NCI-H2081 treated with DMSO at 0.1 percent for 48 hours (cell line): ENCODE measurements around the gene POLN.
"Not testable (repeated sequence)": the region's sequence is repeated elsewhere in the genome, so short reads cannot be mapped to it uniquely, and the experiment has no call there.

ENCODE experiments used
- DNase-seq: peaks from one replicate; lab custom pipeline; 2025; lab: John Stamatoyannopoulos, UW

POLN gene

GRCh38 chr4:2219233-2219760 is 22.6 kb downstream of the POLN start:
- no peak for DNase-seq

GRCh38 chr4:2218436-2218835 is 23.5 kb downstream of the POLN start:
- no peak for DNase-seq

- no peak for DNase-seq
Measured at GRCh38 chr4:2217726-2218125, 24.2 kb downstream of the POLN start.

GRCh38 chr4:2212831-2213230 is 29.1 kb downstream of the POLN start:
- no peak for DNase-seq

GRCh38 chr4:2202789-2203188 is 39.1 kb downstream of the POLN start:
- DNase-seq, result not testable (repeated sequence)

- DNase-seq, result no peak
Measured at GRCh38 chr4:2194496-2194895, 47.4 kb downstream of the POLN start.

GRCh38 chr4:2193326-2193725 is 48.6 kb downstream of the POLN start:
- DNase-seq, result no peak

GRCh38 chr4:2186865-2187172 is 55.1 kb downstream of the POLN start:
- no peak for DNase-seq

- DNase-seq, result no peak
Measured at GRCh38 chr4:2186133-2186864, 55.6 kb downstream of the POLN start.

GRCh38 chr4:2183394-2183793 is 58.5 kb downstream of the POLN start:
- no peak for DNase-seq

- DNase-seq, result no peak
Measured at GRCh38 chr4:2182994-2183393, 58.9 kb downstream of the POLN start.

GRCh38 chr4:2180410-2180809 is 61.5 kb downstream of the POLN start:
- no peak for DNase-seq

- DNase-seq, result no peak
Measured at GRCh38 chr4:2179717-2180116, 62.2 kb downstream of the POLN start.

GRCh38 chr4:2178986-2179385 is 62.9 kb downstream of the POLN start:
- DNase-seq, result no peak

- no peak for DNase-seq
Measured at GRCh38 chr4:2177443-2178093, 64.4 kb downstream of the POLN start.

- DNase-seq, result no peak
Measured at GRCh38 chr4:2175990-2176698, 65.8 kb downstream of the POLN start.

- no peak for DNase-seq
Measured at GRCh38 chr4:2174061-2174460, 67.9 kb downstream of the POLN start.

- DNase-seq, result no peak
Measured at GRCh38 chr4:2172627-2173231, 69.2 kb downstream of the POLN start.

GRCh38 chr4:2172161-2172560 is 69.8 kb downstream of the POLN start:
- DNase-seq, result no peak

- no peak for DNase-seq
Measured at GRCh38 chr4:2168469-2169319, 73.2 kb downstream of the POLN start.

GRCh38 chr4:2166253-2166652 is 75.7 kb downstream of the POLN start:
- DNase-seq, result no peak

GRCh38 chr4:2165391-2165790 is 76.5 kb downstream of the POLN start:
- DNase-seq, result no peak
